ENCODE data around the gene KIAA0232. TPM values are rescaled to one million over a fixed set of nuclear protein-coding genes. Genes with fewer than 3 reads are reported as not detected.

Gene KIAA0232
- polyA plus RNA-seq, 1 donor from 2014 or later = 57.6 TPM

DNA sequence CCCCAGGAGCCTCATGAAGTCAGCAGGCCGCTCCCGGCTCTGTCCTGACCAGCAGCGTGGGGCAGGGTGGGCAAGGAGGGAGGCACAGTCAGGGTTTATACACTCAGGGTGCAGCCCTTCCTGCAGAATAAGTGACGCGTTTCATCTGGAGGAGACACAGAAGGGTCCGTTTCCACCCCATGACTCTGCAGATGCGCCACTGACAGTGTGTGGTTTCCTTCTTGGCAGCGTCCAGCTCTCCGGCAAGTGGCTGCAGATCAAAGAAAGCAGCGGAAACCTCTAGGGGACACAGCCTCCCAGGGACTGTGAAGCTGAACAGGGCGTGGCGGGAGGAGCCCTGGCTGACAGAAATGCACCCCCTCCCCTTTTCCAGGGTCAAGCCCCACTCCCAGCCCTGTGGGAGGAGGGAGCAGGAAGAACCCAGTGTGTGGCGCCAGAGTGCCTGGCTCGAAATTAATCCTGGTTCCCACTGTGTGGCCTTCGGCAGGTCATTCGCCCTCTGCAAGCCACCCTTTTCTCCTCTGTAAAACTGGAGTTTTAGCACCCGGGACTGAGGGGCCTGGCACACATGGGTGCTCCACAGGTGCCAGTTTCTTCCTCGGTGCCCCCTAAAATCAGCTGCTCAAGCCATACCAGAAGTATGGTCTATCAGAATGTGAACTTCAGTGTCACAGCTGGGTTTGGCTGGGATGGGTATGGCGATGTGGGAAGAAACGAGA, 109.8 kb downstream of the KIAA0232 start:
- H3K27me3 ChIP-seq (ENCODE audit: insufficient read depth, low read depth, low read length) = no peaks in the 10 kb centered on the region
- no peak overlapping the region for H3K4me2 ChIP-seq (ENCODE audit: low read length)
- TF ChIP-seq MXI1 (conservative IDR thresholded peaks at IDR 0.05; ENCODE audit: poor library complexity, severe bottlenecking) (no peak), RAD21 (conservative IDR thresholded peaks at IDR 0.05) (no peak), EZH2 (IDR thresholded peaks at IDR 0.05; ENCODE audit: borderline replicate concordance, insufficient read depth, low read length, poor library complexity, severe bottlenecking) (no peak), TAF1 (IDR thresholded peaks at IDR 0.05; ENCODE audit: low read depth) (no peak), EP300 (conservative IDR thresholded peaks at IDR 0.05; ENCODE audit: poor library complexity, severe bottlenecking) (no peak), POLR2AphosphoS5 (IDR thresholded peaks at IDR 0.05) (no peak)
- H4K20me1 ChIP-seq (ENCODE audit: insufficient read depth) = no peaks in the 10 kb centered on the region
- H3K36me3 ChIP-seq (ENCODE audit: insufficient read depth, low read length) = peaks cover 5% of the 10 kb centered on the region
- no peak overlapping the region for H3K4me3 ChIP-seq (ENCODE audit: low read length)
- H3F3A ChIP-seq (ENCODE audit: insufficient read depth, low read length, poor library complexity, severe bottlenecking) = no peaks in the 10 kb centered on the region
- no peak overlapping the region for H3K9ac ChIP-seq (ENCODE audit: low read length)
- H2AFZ ChIP-seq (ENCODE audit: low read depth, low read length) = no peak overlapping the region
- no peaks in the 10 kb centered on the region for H3K79me2 ChIP-seq (replicated peaks; ENCODE audit: insufficient read depth, low read length)
- no peaks in the 10 kb centered on the region for H3K9me3 ChIP-seq (ENCODE audit: low read length)
- H3K27ac ChIP-seq (ENCODE audit: low read length) = no peak overlapping the region
- H3K9me2 ChIP-seq (ENCODE audit: insufficient read depth, low read length) = no peaks in the 10 kb centered on the region

DNA sequence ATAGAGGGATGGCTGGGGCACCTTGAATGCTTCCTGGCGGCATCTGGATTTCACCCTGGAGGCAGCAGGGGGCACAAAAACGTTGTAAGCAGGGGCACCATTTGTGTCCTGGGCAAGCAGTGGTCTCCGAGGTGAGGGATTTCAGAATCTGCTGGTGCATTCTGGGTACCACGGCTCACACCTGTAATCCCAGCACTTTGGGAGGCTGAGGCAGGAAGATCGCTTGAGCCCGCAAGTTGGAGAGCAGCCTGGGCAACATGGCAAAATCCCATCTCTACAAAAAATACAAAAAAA, 110.3 kb downstream of the KIAA0232 start:
- Histone ChIP-seq H2AFZ (ENCODE audit: low read depth, low read length) (no peak overlapping the region), H3K9me2 (ENCODE audit: insufficient read depth, low read length) (no peaks in the 10 kb centered on the region), H3K36me3 (ENCODE audit: insufficient read depth, low read length) (peaks cover 5% of the 10 kb centered on the region), H3K4me3 (ENCODE audit: low read length) (no peak overlapping the region), H3K79me2 (replicated peaks; ENCODE audit: insufficient read depth, low read length) (no peaks in the 10 kb centered on the region), H3K4me2 (ENCODE audit: low read length) (no peak overlapping the region), H3K9me3 (ENCODE audit: low read length) (no peaks in the 10 kb centered on the region), H3K9ac (ENCODE audit: low read length) (no peak overlapping the region), H3K27ac (ENCODE audit: low read length) (no peak overlapping the region), H3F3A (ENCODE audit: insufficient read depth, low read length, poor library complexity, severe bottlenecking) (no peaks in the 10 kb centered on the region), H4K20me1 (ENCODE audit: insufficient read depth) (no peaks in the 10 kb centered on the region), H3K27me3 (ENCODE audit: insufficient read depth, low read depth, low read length) (no peaks in the 10 kb centered on the region)
- TF ChIP-seq, protein P1, sequence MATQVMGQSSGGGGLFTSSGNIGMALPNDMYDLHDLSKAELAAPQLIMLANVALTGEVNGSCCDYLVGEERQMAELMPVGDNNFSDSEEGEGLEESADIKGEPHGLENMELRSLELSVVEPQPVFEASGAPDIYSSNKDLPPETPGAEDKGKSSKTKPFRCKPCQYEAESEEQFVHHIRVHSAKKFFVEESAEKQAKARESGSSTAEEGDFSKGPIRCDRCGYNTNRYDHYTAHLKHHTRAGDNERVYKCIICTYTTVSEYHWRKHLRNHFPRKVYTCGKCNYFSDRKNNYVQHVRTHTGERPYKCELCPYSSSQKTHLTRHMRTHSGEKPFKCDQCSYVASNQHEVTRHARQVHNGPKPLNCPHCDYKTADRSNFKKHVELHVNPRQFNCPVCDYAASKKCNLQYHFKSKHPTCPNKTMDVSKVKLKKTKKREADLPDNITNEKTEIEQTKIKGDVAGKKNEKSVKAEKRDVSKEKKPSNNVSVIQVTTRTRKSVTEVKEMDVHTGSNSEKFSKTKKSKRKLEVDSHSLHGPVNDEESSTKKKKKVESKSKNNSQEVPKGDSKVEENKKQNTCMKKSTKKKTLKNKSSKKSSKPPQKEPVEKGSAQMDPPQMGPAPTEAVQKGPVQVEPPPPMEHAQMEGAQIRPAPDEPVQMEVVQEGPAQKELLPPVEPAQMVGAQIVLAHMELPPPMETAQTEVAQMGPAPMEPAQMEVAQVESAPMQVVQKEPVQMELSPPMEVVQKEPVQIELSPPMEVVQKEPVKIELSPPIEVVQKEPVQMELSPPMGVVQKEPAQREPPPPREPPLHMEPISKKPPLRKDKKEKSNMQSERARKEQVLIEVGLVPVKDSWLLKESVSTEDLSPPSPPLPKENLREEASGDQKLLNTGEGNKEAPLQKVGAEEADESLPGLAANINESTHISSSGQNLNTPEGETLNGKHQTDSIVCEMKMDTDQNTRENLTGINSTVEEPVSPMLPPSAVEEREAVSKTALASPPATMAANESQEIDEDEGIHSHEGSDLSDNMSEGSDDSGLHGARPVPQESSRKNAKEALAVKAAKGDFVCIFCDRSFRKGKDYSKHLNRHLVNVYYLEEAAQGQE (IDR thresholded peaks at IDR 0.05; ENCODE audit: borderline replicate concordance) = no peak
- no peak for TF ChIP-seq SMC3 (conservative IDR thresholded peaks at IDR 0.05; ENCODE audit: poor library complexity)
- TF ChIP-seq, protein P2, sequence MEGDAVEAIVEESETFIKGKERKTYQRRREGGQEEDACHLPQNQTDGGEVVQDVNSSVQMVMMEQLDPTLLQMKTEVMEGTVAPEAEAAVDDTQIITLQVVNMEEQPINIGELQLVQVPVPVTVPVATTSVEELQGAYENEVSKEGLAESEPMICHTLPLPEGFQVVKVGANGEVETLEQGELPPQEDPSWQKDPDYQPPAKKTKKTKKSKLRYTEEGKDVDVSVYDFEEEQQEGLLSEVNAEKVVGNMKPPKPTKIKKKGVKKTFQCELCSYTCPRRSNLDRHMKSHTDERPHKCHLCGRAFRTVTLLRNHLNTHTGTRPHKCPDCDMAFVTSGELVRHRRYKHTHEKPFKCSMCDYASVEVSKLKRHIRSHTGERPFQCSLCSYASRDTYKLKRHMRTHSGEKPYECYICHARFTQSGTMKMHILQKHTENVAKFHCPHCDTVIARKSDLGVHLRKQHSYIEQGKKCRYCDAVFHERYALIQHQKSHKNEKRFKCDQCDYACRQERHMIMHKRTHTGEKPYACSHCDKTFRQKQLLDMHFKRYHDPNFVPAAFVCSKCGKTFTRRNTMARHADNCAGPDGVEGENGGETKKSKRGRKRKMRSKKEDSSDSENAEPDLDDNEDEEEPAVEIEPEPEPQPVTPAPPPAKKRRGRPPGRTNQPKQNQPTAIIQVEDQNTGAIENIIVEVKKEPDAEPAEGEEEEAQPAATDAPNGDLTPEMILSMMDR (IDR thresholded peaks at IDR 0.05; ENCODE audit: poor library complexity, severe bottlenecking) = no peak
- no peak for TF ChIP-seq RAD21 (conservative IDR thresholded peaks at IDR 0.05)
- TF ChIP-seq MXI1 (conservative IDR thresholded peaks at IDR 0.05; ENCODE audit: poor library complexity, severe bottlenecking) = no peak
- TF ChIP-seq EP300 (conservative IDR thresholded peaks at IDR 0.05; ENCODE audit: poor library complexity, severe bottlenecking) = no peak
- no peak for TF ChIP-seq TAF1 (IDR thresholded peaks at IDR 0.05; ENCODE audit: low read depth)

All from neural cell (in vitro differentiated cells).